ENCODE data around the gene STARD3NL.
"Not testable (repeated sequence)": the region's sequence is repeated elsewhere in the genome, so short reads cannot be mapped to it uniquely, and the experiment has no call there.

The STARD3NL gene

DNA sequence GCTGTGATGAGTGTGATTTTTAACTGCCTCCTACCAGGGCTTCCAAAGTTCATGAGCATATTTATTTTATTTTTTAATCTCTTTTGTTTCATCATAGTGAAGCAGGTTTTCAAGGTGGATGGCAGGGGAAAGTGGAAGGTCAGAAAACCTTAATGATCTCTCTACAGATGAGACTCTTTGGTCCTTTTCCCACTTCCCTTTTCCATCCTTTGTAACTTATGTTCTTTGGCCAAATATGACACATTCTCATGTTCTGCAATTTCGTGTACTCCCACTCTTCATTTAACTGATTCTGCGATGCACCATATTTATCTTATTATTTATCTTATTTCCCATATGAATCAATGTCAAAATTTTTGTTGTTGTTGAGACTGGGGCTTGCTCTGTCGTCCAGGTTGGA, 87.9 kb downstream of the STARD3NL start:
- not testable (repeated sequence) for DNase-seq

DNA sequence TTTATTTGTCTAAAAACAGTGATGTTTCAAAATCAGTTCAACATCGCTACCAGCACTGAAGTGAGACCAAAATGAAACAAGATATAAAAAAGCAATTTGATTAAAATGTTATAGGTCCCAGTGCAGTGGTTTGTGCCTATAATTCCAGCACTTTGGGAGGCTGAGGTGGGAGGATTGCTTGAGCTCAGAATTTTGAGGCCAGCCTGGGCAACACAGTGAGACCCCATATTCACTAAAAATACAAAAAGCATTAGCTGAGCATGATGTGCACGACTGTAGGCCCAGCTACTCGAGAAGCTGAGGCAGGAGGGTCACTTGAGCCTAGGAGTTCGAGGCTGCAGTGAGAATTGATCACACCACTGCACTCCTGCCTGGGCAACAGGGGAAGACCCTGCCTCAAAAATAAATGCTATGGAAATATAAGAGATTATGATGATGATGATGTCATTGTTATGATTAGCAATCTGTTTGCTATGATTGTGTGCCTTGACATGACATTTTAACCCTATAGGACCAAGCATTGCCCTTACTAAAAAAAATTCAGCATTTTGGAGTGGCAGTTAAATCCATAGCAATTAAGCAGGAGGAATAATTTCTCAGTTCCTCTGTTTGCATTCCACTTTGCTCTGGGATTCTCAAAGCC, 91.8 kb downstream of the STARD3NL start:
- not testable (repeated sequence) for DNase-seq

- not testable (repeated sequence) for DNase-seq
Observed at GRCh38 chr7:38270405-38270804, 92.4 kb downstream of the STARD3NL start.

DNA sequence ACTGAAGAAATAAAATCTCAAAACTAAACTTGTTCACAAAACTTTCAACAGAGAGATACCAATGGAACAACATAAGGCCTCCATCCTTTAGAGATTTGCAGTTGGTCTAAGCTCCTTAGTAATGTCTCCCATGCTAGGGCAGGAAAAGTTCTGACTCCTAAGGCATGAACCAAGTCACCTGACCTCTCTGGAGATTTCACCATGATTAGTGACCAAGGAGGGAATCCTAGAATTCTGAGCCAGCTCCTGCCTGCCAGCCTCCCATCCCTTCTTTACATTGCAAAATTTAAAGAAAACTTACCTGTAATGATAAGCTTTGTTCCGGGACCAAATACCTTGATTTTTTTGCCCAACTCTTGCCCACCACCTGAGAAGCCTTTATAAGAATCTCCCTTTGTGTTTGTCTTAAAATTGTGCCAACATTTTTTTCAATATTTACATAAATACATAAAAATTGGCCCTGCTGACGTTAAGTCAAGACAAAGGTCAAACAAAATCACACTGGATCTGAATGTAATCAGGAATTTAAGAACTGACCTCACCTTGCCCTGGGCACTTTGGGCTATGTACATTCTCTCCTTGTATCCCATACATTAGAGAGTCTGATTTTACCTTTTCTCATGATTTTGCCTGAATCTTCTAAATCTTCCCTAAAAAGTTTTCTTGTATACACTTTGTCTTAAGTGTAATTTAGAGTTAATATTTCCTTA, 95.4 kb downstream of the STARD3NL start, which contains the start of gene TARP:
TARP (minus strand) TSS at position 351 of the 710 bp plus-strand sequence.
- no peak for DNase-seq

DNA sequence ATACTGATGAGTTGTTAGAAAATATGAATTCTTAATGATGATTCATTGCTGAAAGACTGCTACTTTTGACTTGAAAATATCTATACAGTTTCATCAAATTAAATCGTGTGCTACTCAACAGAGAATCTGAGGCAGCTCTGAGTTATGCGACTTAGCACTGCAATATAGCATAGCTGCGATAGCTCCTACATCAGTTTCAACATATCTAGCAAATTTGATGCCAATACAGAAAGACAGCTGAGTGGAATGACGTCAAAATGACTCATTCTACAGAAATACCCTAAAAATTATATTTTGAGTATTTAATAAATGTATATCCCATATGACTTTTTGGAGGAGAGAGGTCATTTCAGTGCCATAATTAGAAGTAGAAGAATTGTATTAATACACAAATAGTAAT, 96.4 kb downstream of the STARD3NL start:
- no peak for DNase-seq

- DNase-seq: no peak
Observed at GRCh38 chr7:38274927-38275620, 97.0 kb downstream of the STARD3NL start.

- DNase-seq: no peak
Observed at GRCh38 chr7:38276096-38276877, 98.2 kb downstream of the STARD3NL start.

- no peak for DNase-seq
Observed at GRCh38 chr7:38280000-38280399, 102.0 kb downstream of the STARD3NL start.

Measured in right kidney (tissue), 1 donor.